Right kidney (tissue), 1 donor: ENCODE results near the gene MARCHF3.
"Not testable (repeated sequence)": the region's sequence is repeated elsewhere in the genome, so short reads cannot be mapped to it uniquely, and the experiment has no call there.

Experiments used
- DNase-seq: peaks from one replicate; pipeline ENCODE4 v3.0.0-alpha.2; 2016

Gene MARCHF3

GRCh38 chr5:127012916-127013315 lies 17.4 kb downstream of the MARCHF3 start:
- no peak for DNase-seq

GRCh38 chr5:127011961-127012644 lies 18.3 kb downstream of the MARCHF3 start:
- DNase-seq: no peak

GRCh38 chr5:127011153-127011552 lies 19.2 kb downstream of the MARCHF3 start:
- no peak for DNase-seq

GRCh38 chr5:127010362-127010761 lies 20.0 kb downstream of the MARCHF3 start:
- no peak for DNase-seq

GRCh38 chr5:127009784-127010183 lies 20.6 kb downstream of the MARCHF3 start:
- DNase-seq: no peak

- DNase-seq: no peak
Measured at GRCh38 chr5:127008300-127008975, 21.9 kb downstream of the MARCHF3 start.

GRCh38 chr5:127007522-127007921 lies 22.8 kb downstream of the MARCHF3 start:
- DNase-seq: no peak

GRCh38 chr5:127006744-127007143 lies 23.6 kb downstream of the MARCHF3 start:
- DNase-seq: no peak

- DNase-seq: not testable (repeated sequence)
Measured at GRCh38 chr5:127005282-127005681, 25.1 kb downstream of the MARCHF3 start.

- no peak for DNase-seq
Measured at GRCh38 chr5:127004721-127005120, 25.6 kb downstream of the MARCHF3 start.

- DNase-seq: no peak
Measured at GRCh38 chr5:127003798-127004495, 26.4 kb downstream of the MARCHF3 start.

- no peak for DNase-seq
Measured at GRCh38 chr5:127002390-127002789, 28.0 kb downstream of the MARCHF3 start.

- DNase-seq: no peak
Measured at GRCh38 chr5:127001621-127002296, 28.6 kb downstream of the MARCHF3 start.

- DNase-seq: no peak
Measured at GRCh38 chr5:126998895-126999570, 31.3 kb downstream of the MARCHF3 start.

GRCh38 chr5:126998201-126998631 lies 32.1 kb downstream of the MARCHF3 start:
- DNase-seq: no peak

- DNase-seq: no peak
Measured at GRCh38 chr5:126995689-126996088, 34.7 kb downstream of the MARCHF3 start.

- DNase-seq: no peak
Measured at GRCh38 chr5:126995039-126995438, 35.3 kb downstream of the MARCHF3 start.

GRCh38 chr5:126994485-126994884 lies 35.9 kb downstream of the MARCHF3 start:
- no peak for DNase-seq

GRCh38 chr5:126988021-126988569 lies 42.3 kb downstream of the MARCHF3 start:
- no peak for DNase-seq

GRCh38 chr5:126987271-126987899 lies 43.0 kb downstream of the MARCHF3 start:
- DNase-seq: no peak

GRCh38 chr5:126984632-126985031 lies 45.7 kb downstream of the MARCHF3 start:
- DNase-seq: no peak
